Uterus (tissue), 4 donors: ENCODE results near the gene CHRNA9. TPM values are rescaled to one million over a fixed set of nuclear protein-coding genes. Genes with fewer than 3 reads are reported as not detected.

ENCODE experiments used
- DNase-seq, 2 donors: peaks; one replicate each; pipeline ENCODE4 v3.0.0-alpha.2; 2019 to 2020
- H3K27ac ChIP-seq, 2 donors: fragments of 200-600 bp; sonication (generic); 1 replicate in 1 of 2; 2 replicates in 1 of 2; pipeline ENCODE4 v1.5.1; 2016 to 2018
- H3K27me3 ChIP-seq, 2 donors: fragments of 200-600 bp; sonication (generic); one replicate each; pipeline ENCODE4 v1.5.1; 2018 to 2019; ENCODE audit warnings: control low read depth in 1 of 2
- H3K36me3 ChIP-seq, 2 donors: fragments of 200-600 bp; sonication (generic); one replicate each; pipeline ENCODE4 v1.5.1; 2019; ENCODE audit warnings: control low read depth in 1 of 2
- H3K4me1 ChIP-seq, 2 donors: fragments of 200-600 bp; sonication (generic); one replicate each; pipeline ENCODE4 v1.5.1; 2018 to 2019; ENCODE audit warnings: control low read depth in 1 of 2
- H3K4me3 ChIP-seq, 2 donors: fragments of 200-600 bp; sonication (generic); 1 replicate in 1 of 2; 2 replicates in 1 of 2; pipeline ENCODE4 v1.5.1; 2018 to 2019; ENCODE audit warnings: mild to moderate bottlenecking in 1 of 2
- H3K9me3 ChIP-seq, 2 donors: fragments of 200-600 bp; sonication (generic); one replicate each; pipeline ENCODE4 v1.5.1; 2019; ENCODE audit warnings: control low read depth in 1 of 2
- POLR2A ChIP-seq, 2 donors: fragments of 450-650 bp; IDR thresholded peaks; one replicate each; pipeline ENCODE4 v1.6.1; 2016; ENCODE audit warnings: antibody characterized with exemption in 2 of 2, mild to moderate bottlenecking in 1 of 2, moderate library complexity in 1 of 2
- intact Hi-C: fragments of 100-400 bp; cut with DNase I; formaldehyde crosslinking; loops from one replicate; pipeline ENCODE4 v1.15.1; 2023; ENCODE audit warnings: low total_unique reads
- total RNA-seq, 4 donors: library from RNA; depleted of rRNA in 3 of 4; stranded (reverse); fragments of >200 nt in 3 of 4; gene quantifications; one replicate each; pipeline versions ENCODE4 v1.1.0 to v1.2.4, GENCODE V29; 2014 to 2023
- TF ChIP-seq, protein P1 (sequence below), 4 experiments: fragments of 200-600 bp in 2 of 4; fragments of 450-650 bp in 2 of 4; sonication (generic) in 2 of 4; IDR thresholded peaks; one replicate each; pipeline ENCODE4 v1.5.1; 2016 to 2019; ENCODE audit warnings: antibody characterized with exemption in 4 of 4, mild to moderate bottlenecking in 2 of 4, moderate library complexity in 1 of 4
- donor health status: DM: yes; HTN: yes; CAD: no.

CHRNA9 gene
- total RNA-seq, 4 donors from 2014 or later = not detected

DNA sequence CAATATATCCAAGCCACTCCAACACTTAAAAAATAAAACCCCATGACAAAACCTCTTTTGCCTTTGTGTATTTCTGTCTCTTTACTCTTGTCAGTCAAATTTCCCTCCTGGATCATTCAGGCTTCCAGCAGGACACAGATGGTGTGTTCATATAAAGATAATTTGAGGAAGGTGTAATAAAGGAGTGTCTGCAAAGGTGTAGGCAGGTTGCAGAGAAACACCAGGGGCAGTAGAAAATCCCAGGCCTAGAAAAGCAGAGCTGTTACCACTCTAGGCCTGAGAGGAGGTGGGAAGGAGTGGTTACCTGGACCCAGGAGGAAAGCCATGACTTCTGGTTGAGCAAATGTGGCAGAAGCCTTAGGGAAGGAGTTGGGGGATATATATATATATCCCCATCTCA lies 28.8 kb downstream of the CHRNA9 start:
- no peak for DNase-seq
- Histone ChIP-seq H3K9me3 (no peaks in the 10 kb centered on the region), H3K4me1 (no peaks in the 10 kb centered on the region), H3K36me3 (no peaks in the 10 kb centered on the region), H3K4me3 (no peak overlapping the region), H3K27ac (no peak overlapping the region), H3K27me3 (no peaks in the 10 kb centered on the region)
- intact Hi-C loops = no loop called here
- TF ChIP-seq, protein P1, sequence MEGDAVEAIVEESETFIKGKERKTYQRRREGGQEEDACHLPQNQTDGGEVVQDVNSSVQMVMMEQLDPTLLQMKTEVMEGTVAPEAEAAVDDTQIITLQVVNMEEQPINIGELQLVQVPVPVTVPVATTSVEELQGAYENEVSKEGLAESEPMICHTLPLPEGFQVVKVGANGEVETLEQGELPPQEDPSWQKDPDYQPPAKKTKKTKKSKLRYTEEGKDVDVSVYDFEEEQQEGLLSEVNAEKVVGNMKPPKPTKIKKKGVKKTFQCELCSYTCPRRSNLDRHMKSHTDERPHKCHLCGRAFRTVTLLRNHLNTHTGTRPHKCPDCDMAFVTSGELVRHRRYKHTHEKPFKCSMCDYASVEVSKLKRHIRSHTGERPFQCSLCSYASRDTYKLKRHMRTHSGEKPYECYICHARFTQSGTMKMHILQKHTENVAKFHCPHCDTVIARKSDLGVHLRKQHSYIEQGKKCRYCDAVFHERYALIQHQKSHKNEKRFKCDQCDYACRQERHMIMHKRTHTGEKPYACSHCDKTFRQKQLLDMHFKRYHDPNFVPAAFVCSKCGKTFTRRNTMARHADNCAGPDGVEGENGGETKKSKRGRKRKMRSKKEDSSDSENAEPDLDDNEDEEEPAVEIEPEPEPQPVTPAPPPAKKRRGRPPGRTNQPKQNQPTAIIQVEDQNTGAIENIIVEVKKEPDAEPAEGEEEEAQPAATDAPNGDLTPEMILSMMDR (IDR thresholded peaks at IDR 0.05) = no peak
- no peak for TF ChIP-seq POLR2A (IDR thresholded peaks at IDR 0.05)

DNA sequence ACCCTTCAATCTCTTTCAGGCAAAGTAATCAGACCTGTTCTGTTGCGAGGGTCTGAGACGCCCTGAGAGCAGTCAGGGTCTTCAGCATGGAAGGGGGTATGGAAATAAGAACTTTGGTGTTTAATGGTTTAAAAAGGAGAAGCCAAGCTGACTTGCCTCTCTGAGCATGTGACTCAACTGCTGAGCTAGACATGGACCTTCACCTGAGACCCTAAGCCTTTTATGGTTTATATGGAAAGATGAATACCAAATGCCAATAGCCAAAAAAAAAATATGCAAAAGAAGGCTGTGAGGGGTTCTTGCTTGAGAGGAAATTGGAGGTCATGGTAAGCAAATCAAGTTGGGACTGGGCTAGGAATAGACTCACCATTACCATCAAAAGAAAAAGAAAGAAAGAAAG lies 30.6 kb downstream of the CHRNA9 start:
- intact Hi-C loops = no loop called here

DNA sequence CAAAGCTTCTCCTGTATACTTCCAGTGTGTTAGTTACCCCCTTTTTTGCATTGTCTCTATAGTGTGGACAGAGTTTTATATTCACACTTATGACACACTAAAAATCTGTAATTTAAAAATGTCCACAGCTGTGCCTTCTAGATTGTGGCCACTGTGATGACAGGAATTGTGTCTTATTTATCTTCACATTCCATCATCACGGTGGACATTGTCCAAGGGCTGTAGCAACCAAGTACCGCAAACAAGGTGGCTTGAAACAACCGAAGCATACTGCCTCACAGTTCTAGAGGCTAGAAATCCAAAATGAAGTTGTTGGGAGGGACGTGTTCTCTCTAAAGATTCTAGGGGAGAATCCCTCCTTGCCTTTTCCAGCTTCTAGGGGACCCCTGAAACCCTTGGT lies 32.3 kb downstream of the CHRNA9 start:
- intact Hi-C loops = no loop called here
- DNase-seq = no peak
- no peaks in the 10 kb centered on the region for H3K4me1 ChIP-seq
- H3K4me3 ChIP-seq = no peak overlapping the region
- TF ChIP-seq POLR2A (IDR thresholded peaks at IDR 0.05) = no peak
- TF ChIP-seq, protein P1 (IDR thresholded peaks at IDR 0.05) = no peak
- H3K36me3 ChIP-seq = no peaks in the 10 kb centered on the region
- no peak overlapping the region for H3K27ac ChIP-seq
- H3K9me3 ChIP-seq = no peaks in the 10 kb centered on the region
- H3K27me3 ChIP-seq = no peaks in the 10 kb centered on the region

More for the DNA sequence above, 30.6 kb downstream of the CHRNA9 start:
- Histone ChIP-seq H3K4me3 (no peak overlapping the region), H3K27ac (no peak overlapping the region), H3K9me3 (no peaks in the 10 kb centered on the region), H3K36me3 (no peaks in the 10 kb centered on the region), H3K4me1 (no peaks in the 10 kb centered on the region), H3K27me3 (no peaks in the 10 kb centered on the region)
- no peak for DNase-seq
- TF ChIP-seq, protein P1 (IDR thresholded peaks at IDR 0.05) = no peak

DNA sequence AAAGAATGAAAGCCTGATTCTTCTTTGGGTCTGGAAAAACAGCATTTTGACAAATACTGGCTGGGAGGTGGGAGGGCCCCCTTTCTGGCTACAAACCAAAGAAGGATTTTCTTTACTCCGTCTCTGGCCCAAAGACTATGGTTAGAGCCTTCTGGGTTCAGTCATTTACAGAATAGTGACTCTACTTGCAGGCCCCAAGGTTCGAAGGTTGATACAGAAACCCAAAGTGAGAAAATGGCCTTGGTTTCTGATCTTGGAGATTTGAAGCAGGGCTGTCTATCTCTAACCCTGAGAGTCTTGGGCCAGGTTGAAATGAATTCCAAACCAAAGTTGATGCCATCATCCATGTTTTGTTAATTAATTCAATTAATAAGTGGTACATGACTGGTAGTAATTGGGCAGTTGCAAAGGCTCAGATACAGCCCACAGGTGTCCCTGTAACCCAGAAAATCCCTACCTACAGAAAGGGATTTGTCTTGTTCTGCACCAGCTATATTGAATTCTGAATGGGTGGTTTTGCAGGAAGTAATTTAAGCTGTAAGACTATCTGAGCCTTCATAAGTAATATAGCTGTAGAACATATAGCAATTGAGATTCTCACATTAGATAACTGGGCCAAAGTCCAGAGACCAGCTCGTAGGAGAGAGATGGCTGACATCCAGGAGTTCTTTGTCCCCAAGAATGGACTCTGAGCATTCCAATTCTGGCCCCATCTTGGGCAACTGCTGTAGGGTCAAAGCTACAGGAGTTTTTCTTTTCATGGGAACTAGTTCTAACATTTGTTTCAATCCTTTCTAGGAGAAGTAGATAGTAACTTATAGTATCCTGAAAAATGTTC lies 34.5 kb downstream of the CHRNA9 start:
- Histone ChIP-seq H3K27me3 (no peaks in the 10 kb centered on the region), H3K27ac (no peak overlapping the region), H3K9me3 (no peaks in the 10 kb centered on the region), H3K4me1 (no peaks in the 10 kb centered on the region), H3K4me3 (no peak overlapping the region), H3K36me3 (no peaks in the 10 kb centered on the region)
- intact Hi-C loops = no loop called here
- DNase-seq = no peak
- TF ChIP-seq, protein P1 (IDR thresholded peaks at IDR 0.05) = no peak
- no peak for TF ChIP-seq POLR2A (IDR thresholded peaks at IDR 0.05)

DNA sequence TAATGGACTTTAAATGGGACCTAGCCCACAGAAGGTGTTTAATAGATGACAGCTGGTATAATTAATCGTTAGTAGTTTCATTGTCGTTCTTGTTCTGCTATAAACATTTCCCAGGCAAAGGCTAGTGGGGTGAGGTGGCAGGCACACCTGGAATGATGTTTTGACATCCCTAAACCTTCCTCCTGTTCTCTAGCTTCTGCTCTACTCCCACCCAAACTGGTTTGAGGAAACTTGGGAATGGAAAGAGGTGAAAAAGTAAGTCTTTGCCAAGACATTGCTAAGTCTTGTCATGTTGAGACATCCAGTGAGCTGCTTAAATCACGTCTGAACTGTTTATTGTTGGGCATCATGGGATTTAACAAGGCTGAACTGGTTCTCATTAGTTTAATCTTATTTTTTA lies 37.5 kb downstream of the CHRNA9 start:
- no peaks in the 10 kb centered on the region for H3K9me3 ChIP-seq
- H3K27ac ChIP-seq = no peak overlapping the region
- no peaks in the 10 kb centered on the region for H3K36me3 ChIP-seq
- TF ChIP-seq, protein P1 (IDR thresholded peaks at IDR 0.05) = no peak
- TF ChIP-seq POLR2A (IDR thresholded peaks at IDR 0.05) = no peak
- H3K27me3 ChIP-seq = no peaks in the 10 kb centered on the region
- H3K4me1 ChIP-seq = no peaks in the 10 kb centered on the region
- intact Hi-C loops = no loop called here
- no peak overlapping the region for H3K4me3 ChIP-seq
- no peak for DNase-seq
